GM23338 (cell line): Measurements from ENCODE around the gene ACSS3.

Source experiments
- CREB1 ChIP-seq: fragments of 250-450 bp; sonication (Bioruptor Pico); IDR thresholded peaks from 2 replicates; pipeline ENCODE4 v1.5.0; 2020; ENCODE audit warnings: low read depth, mild to moderate bottlenecking, moderate library complexity
- EZH2 ChIP-seq: fragments of 200-600 bp; sonication (generic); IDR thresholded peaks from one replicate; pipeline ENCODE4 v1.8.0; 2017; ENCODE audit warnings: antibody characterized with exemption, mild to moderate bottlenecking, low read depth; ENCODE audit not compliant: unreplicated experiment
- EZH2phosphoT487 ChIP-seq: fragments of 200-600 bp; sonication (generic); IDR thresholded peaks from one replicate; pipeline ENCODE4 v1.8.1; 2018; ENCODE audit warnings: antibody characterized with exemption; ENCODE audit not compliant: unreplicated experiment
- JUNB ChIP-seq: IDR thresholded peaks from one replicate; pipeline ENCODE4 v1.6.1; 2016; ENCODE audit warnings: antibody characterized with exemption; ENCODE audit not compliant: unreplicated experiment
- NANOG ChIP-seq: IDR thresholded peaks from 2 replicates; pipeline ENCODE4 v1.6.1; 2016; ENCODE audit warnings: antibody characterized with exemption, borderline replicate concordance
- POLR2AphosphoS5 ChIP-seq: IDR thresholded peaks from 2 replicates; pipeline ENCODE4 v1.6.1; 2016; ENCODE audit warnings: antibody characterized with exemption, low read depth
- STAT1 ChIP-seq: IDR thresholded peaks from one replicate; pipeline ENCODE4 v1.6.1; 2016; ENCODE audit warnings: antibody characterized with exemption; ENCODE audit not compliant: unreplicated experiment
- ZNF331 ChIP-seq: fragments of 250-450 bp; sonication (Bioruptor Pico); IDR thresholded peaks from 2 replicates; pipeline ENCODE4 v1.5.0; 2020; ENCODE audit warnings: low read depth, mild to moderate bottlenecking, moderate library complexity
- TF ChIP-seq, protein P1 (sequence below), 2 experiments: fragments of 200-600 bp in 1 of 2; sonication (generic) in 1 of 2; conservative IDR thresholded peaks; 2 replicates each; pipeline versions ENCODE4 v1.5.1 to v1.6.1; 2016 to 2017; ENCODE audit warnings: antibody characterized with exemption in 2 of 2, low read depth in 2 of 2, mild to moderate bottlenecking in 2 of 2, moderate library complexity in 1 of 2
- TF ChIP-seq, protein P2 (sequence below): fragments of 250-450 bp; sonication (Bioruptor Pico); IDR thresholded peaks from 2 replicates; pipeline ENCODE4 v1.5.0; 2020; ENCODE audit warnings: mild to moderate bottlenecking, moderate library complexity
- TF ChIP-seq, protein P3 (sequence below): IDR thresholded peaks from one replicate; pipeline ENCODE4 v1.6.1; 2018; ENCODE audit warnings: antibody characterized with exemption; ENCODE audit not compliant: unreplicated experiment
- TF ChIP-seq, protein P4 (sequence below): IDR thresholded peaks from 2 replicates; pipeline ENCODE4 v1.6.1; 2016; ENCODE audit warnings: antibody characterized with exemption

DNA sequence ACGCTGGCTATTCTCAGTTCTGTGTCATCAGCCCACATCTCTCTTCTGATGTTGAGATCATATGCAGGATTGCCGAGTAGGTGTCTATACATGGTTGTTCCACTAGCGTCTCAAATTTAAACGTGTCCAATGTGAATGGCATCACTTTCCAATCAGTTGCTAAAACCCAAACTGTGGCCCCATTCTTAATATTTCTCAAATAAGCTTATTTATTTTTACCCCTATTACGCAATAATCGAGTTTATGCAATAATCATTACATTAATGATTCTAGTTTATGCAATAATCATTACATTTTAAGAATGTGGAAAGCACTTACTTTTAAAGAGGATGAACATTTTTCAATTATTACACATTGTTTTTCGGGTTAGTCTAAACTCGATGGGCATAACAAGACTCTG is 47.8 kb downstream of the ACSS3 start:
- TF ChIP-seq, protein P1, sequence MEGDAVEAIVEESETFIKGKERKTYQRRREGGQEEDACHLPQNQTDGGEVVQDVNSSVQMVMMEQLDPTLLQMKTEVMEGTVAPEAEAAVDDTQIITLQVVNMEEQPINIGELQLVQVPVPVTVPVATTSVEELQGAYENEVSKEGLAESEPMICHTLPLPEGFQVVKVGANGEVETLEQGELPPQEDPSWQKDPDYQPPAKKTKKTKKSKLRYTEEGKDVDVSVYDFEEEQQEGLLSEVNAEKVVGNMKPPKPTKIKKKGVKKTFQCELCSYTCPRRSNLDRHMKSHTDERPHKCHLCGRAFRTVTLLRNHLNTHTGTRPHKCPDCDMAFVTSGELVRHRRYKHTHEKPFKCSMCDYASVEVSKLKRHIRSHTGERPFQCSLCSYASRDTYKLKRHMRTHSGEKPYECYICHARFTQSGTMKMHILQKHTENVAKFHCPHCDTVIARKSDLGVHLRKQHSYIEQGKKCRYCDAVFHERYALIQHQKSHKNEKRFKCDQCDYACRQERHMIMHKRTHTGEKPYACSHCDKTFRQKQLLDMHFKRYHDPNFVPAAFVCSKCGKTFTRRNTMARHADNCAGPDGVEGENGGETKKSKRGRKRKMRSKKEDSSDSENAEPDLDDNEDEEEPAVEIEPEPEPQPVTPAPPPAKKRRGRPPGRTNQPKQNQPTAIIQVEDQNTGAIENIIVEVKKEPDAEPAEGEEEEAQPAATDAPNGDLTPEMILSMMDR (conservative IDR thresholded peaks at IDR 0.05; ENCODE audit: low read depth in 2 of 2): no peak
- no peak for TF ChIP-seq EZH2
- TF ChIP-seq, protein P2, sequence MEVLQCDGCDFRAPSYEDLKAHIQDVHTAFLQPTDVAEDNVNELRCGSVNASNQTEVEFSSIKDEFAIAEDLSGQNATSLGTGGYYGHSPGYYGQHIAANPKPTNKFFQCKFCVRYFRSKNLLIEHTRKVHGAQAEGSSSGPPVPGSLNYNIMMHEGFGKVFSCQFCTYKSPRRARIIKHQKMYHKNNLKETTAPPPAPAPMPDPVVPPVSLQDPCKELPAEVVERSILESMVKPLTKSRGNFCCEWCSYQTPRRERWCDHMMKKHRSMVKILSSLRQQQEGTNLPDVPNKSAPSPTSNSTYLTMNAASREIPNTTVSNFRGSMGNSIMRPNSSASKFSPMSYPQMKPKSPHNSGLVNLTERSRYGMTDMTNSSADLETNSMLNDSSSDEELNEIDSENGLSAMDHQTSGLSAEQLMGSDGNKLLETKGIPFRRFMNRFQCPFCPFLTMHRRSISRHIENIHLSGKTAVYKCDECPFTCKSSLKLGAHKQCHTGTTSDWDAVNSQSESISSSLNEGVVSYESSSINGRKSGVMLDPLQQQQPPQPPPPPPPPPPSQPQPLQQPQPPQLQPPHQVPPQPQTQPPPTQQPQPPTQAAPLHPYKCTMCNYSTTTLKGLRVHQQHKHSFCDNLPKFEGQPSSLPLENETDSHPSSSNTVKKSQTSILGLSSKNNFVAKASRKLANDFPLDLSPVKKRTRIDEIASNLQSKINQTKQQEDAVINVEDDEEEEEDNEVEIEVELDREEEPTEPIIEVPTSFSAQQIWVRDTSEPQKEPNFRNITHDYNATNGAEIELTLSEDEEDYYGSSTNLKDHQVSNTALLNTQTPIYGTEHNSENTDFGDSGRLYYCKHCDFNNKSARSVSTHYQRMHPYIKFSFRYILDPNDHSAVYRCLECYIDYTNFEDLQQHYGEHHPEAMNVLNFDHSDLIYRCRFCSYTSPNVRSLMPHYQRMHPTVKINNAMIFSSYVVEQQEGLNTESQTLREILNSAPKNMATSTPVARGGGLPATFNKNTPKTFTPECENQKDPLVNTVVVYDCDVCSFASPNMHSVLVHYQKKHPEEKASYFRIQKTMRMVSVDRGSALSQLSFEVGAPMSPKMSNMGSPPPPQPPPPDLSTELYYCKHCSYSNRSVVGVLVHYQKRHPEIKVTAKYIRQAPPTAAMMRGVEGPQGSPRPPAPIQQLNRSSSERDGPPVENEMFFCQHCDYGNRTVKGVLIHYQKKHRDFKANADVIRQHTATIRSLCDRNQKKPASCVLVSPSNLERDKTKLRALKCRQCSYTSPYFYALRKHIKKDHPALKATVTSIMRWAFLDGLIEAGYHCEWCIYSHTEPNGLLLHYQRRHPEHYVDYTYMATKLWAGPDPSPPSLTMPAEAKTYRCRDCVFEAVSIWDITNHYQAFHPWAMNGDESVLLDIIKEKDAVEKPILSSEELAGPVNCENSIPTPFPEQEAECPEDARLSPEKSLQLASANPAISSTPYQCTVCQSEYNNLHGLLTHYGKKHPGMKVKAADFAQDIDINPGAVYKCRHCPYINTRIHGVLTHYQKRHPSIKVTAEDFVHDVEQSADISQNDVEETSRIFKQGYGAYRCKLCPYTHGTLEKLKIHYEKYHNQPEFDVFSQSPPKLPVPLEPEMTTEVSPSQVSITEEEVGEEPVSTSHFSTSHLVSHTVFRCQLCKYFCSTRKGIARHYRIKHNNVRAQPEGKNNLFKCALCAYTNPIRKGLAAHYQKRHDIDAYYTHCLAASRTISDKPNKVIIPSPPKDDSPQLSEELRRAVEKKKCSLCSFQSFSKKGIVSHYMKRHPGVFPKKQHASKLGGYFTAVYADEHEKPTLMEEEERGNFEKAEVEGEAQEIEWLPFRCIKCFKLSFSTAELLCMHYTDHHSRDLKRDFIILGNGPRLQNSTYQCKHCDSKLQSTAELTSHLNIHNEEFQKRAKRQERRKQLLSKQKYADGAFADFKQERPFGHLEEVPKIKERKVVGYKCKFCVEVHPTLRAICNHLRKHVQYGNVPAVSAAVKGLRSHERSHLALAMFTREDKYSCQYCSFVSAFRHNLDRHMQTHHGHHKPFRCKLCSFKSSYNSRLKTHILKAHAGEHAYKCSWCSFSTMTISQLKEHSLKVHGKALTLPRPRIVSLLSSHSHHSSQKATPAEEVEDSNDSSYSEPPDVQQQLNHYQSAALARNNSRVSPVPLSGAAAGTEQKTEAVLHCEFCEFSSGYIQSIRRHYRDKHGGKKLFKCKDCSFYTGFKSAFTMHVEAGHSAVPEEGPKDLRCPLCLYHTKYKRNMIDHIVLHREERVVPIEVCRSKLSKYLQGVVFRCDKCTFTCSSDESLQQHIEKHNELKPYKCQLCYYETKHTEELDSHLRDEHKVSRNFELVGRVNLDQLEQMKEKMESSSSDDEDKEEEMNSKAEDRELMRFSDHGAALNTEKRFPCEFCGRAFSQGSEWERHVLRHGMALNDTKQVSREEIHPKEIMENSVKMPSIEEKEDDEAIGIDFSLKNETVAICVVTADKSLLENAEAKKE (CRISPR knock-in tag): no peak
- TF ChIP-seq, protein P3, sequence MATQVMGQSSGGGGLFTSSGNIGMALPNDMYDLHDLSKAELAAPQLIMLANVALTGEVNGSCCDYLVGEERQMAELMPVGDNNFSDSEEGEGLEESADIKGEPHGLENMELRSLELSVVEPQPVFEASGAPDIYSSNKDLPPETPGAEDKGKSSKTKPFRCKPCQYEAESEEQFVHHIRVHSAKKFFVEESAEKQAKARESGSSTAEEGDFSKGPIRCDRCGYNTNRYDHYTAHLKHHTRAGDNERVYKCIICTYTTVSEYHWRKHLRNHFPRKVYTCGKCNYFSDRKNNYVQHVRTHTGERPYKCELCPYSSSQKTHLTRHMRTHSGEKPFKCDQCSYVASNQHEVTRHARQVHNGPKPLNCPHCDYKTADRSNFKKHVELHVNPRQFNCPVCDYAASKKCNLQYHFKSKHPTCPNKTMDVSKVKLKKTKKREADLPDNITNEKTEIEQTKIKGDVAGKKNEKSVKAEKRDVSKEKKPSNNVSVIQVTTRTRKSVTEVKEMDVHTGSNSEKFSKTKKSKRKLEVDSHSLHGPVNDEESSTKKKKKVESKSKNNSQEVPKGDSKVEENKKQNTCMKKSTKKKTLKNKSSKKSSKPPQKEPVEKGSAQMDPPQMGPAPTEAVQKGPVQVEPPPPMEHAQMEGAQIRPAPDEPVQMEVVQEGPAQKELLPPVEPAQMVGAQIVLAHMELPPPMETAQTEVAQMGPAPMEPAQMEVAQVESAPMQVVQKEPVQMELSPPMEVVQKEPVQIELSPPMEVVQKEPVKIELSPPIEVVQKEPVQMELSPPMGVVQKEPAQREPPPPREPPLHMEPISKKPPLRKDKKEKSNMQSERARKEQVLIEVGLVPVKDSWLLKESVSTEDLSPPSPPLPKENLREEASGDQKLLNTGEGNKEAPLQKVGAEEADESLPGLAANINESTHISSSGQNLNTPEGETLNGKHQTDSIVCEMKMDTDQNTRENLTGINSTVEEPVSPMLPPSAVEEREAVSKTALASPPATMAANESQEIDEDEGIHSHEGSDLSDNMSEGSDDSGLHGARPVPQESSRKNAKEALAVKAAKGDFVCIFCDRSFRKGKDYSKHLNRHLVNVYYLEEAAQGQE: no peak
- TF ChIP-seq POLR2AphosphoS5: no peak
- TF ChIP-seq EZH2phosphoT487: no peak
- TF ChIP-seq JUNB: no peak
- TF ChIP-seq STAT1: no peak
- TF ChIP-seq, protein P4, sequence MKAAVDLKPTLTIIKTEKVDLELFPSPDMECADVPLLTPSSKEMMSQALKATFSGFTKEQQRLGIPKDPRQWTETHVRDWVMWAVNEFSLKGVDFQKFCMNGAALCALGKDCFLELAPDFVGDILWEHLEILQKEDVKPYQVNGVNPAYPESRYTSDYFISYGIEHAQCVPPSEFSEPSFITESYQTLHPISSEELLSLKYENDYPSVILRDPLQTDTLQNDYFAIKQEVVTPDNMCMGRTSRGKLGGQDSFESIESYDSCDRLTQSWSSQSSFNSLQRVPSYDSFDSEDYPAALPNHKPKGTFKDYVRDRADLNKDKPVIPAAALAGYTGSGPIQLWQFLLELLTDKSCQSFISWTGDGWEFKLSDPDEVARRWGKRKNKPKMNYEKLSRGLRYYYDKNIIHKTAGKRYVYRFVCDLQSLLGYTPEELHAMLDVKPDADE: no peak
- no peak for TF ChIP-seq CREB1 (CRISPR knock-in tag)
- TF ChIP-seq NANOG: no peak
- TF ChIP-seq ZNF331 (CRISPR knock-in tag): no peak
